Duodenal mucosa (tissue), 2 donors: ENCODE results near the gene THUMPD3.

ENCODE experiments used
- H3K27ac ChIP-seq: one replicate; pipeline ENCODE4 v1.7.0; 2013; ENCODE audit warnings: low read depth, low read length
- H3K27me3 ChIP-seq, 2 donors: one replicate each; pipeline ENCODE4 v1.7.0; 2013; ENCODE audit warnings: low read length in 2 of 2, control low read depth in 1 of 2; ENCODE audit not compliant: insufficient read depth in 2 of 2, control insufficient read depth in 1 of 2
- H3K36me3 ChIP-seq, 2 donors: one replicate each; pipeline ENCODE4 v1.7.0; 2013; ENCODE audit warnings: low read length in 2 of 2, control low read depth in 1 of 2; ENCODE audit not compliant: insufficient read depth in 2 of 2, control insufficient read depth in 1 of 2
- H3K4me1 ChIP-seq, 2 donors: one replicate each; pipeline ENCODE4 v1.7.0; 2013; ENCODE audit warnings: low read length in 2 of 2, control low read depth in 1 of 2; ENCODE audit not compliant: insufficient read depth in 2 of 2, control insufficient read depth in 1 of 2
- H3K4me3 ChIP-seq, 2 donors: one replicate each; pipeline ENCODE4 v1.7.0; 2013; ENCODE audit warnings: low read length in 2 of 2, low read depth in 1 of 2
- H3K9ac ChIP-seq, 2 donors: one replicate each; pipeline ENCODE4 v1.7.0; 2013; ENCODE audit warnings: low read length in 2 of 2, low read depth in 1 of 2
- H3K9me3 ChIP-seq, 2 donors: one replicate each; pipeline ENCODE4 v1.7.0; 2013; ENCODE audit warnings: low read length in 2 of 2, control low read depth in 1 of 2; ENCODE audit not compliant: control insufficient read depth in 1 of 2

Gene THUMPD3

DNA sequence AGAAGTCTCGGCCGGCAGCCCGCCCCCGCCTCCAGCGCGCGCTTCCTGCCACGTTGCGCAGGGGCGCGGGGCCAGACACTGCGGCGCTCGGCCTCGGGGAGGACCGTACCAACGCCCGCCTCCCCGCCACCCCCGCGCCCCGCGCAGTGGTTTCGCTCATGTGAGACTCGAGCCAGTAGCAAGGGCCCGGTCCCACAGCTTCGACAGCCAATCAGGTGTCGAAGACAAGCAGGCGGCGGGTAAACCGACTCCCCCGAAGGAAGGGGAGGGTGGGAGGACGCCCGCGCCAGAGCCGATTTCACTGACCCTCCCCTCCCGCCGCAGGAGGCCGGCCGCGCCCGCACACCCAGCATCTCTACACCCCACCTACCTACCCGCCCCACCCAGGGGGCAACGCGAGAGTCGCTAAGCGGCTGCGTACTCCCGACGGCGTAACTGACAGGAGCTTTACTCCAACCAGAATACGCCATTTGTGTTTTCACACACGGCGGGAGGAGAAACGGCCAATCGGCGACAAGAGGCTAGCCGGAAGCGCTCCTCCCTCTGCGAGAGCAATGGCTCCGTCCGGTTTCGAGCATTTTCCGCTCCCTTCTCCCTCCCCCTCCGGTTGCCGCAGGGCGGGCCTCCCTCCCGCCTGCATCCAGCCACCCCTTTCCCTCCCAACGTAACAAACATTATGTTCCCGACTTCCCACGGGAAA, 33.9 kb downstream of the THUMPD3 start:
- Histone ChIP-seq H3K27me3 (no peaks in the 10 kb centered on the region), H3K4me3 (peak overlapping the region; percentile 88), H3K27ac (peak overlapping the region; percentile 98), H3K4me1 (peaks cover 53 to 55% of the 10 kb centered on the region in 2 donors), H3K9me3 (no peaks in the 10 kb centered on the region), H3K9ac (peak overlapping the region; percentile 68 to 92), H3K36me3 (peaks cover 0 to 12% of the 10 kb centered on the region in 2 donors)

DNA sequence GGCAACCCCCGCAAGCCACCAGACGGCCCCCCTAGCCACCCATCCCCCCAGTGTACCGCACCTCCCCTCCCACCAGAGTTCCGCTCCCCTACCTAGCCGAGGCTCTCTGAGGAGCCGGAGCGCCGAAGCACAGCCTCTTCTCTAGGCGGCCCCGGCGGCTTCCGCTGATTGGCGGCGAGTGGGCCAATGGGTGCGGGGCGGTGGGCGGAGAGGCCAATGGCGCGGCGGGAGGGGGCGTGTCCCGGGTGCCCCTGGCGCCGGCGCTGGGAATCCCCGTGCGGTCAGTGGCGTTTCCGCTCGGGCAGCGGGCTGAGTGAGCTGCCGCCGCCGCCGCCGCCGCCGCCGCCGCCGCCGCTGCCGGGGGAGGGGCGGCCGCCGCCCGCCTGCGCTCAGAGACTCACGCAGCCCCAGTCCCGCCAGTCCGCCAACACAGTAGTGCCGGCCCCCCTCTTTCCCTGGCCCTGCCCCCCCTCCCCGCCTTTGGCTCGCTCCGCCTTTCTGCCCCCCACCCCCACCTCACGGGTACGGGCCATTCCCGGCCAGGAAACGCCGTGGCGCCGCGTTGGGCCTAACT, 34.6 kb downstream of the THUMPD3 start, which contains the start of gene SETD5:
SETD5 (plus strand) TSS at position 284 of the 574 bp plus-strand sequence. CDS start 31,324 bp downstream, outside the sequence.
- Histone ChIP-seq H3K4me1 (peaks cover 53 to 57% of the 10 kb centered on the region in 2 donors), H3K4me3 (peak within 1 kb of the TSS; percentile 89 to 91), H3K9me3 (no peaks in the 10 kb centered on the region), H3K36me3 (peaks cover 0 to 12% of the 10 kb centered on the region in 2 donors), H3K27ac (peak within 1 kb of the TSS; percentile 98), H3K27me3 (no peaks in the 10 kb centered on the region), H3K9ac (peak within 1 kb of the TSS; percentile 89 to 99)

DNA sequence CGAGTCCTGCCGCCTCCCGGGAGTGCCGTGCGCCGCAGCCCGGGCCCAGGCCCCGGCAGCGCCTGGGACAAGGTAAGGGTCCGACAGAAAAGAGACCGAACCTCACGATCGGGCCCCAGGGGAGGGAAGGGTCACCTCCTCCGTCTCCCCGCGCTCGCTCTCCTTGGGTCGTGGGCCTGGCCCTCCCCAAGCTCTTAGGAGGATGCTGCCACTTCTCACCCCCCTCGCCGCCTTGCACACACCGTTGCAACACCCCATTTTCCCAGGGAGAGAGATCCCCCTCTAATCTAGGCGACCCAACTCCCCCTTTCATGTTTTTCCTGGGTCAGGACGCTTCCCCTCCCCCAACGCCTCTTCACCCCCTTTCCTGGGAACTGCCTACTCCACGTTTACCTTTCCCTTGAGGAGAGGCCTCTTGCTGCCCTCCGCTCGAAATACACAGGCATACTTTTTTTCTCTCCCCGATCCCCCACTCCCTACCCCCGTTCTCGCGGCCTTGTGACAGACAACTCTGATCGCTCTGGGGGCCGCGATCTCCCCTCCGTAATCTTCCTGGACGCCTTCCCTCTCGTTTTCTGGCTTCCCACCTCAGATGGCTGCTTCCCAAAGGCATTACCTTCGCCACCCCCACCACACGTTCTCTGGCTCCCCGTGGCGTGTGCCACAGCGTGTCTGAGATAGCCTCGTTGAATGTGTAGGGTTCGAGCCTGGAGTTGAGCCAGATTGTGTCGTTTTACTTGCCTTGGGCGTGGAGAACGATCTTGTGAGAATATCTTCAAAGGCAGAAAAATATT, 35.2 kb downstream of the THUMPD3 start:
- peak overlapping the region; percentile 89 to 99 for H3K9ac ChIP-seq
- H3K36me3 ChIP-seq = peaks cover 0 to 12% of the 10 kb centered on the region in 2 donors
- peak overlapping the region; percentile 89 to 91 for H3K4me3 ChIP-seq
- H3K9me3 ChIP-seq = no peaks in the 10 kb centered on the region
- peaks cover 55 to 57% of the 10 kb centered on the region in 2 donors for H3K4me1 ChIP-seq
- peak overlapping the region; percentile 98 for H3K27ac ChIP-seq
- no peaks in the 10 kb centered on the region for H3K27me3 ChIP-seq

DNA sequence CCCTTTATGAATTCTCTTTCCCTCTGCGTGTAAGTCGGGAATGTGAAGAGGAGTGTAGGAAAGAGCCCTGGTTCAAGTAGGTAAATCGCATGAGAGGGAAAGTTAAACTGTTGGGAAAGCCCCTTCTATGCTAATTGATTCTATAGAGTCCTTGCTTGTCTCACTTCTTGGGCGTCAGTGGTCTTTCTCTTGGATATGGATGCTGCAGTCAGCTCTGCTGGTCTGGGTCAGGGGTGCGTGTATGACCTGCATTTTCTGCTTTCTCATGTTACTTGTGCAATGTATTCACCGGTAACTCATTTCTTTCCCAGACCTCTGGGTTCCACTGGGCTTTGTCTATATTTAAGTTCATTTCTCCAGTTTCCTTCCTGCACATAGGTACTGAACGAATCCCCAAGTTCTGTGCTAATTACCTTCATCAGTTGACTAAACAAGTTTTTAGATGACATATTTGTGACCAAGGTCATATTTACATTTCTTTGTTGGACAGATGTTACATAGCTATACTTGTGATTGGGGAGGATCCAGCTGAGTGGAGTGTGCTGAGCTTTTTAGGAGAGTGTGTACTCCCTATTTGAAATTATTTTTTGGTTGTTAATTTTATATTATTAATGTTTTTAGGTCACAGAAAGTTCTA, 36.0 kb downstream of the THUMPD3 start:
- Histone ChIP-seq H3K9ac (peak overlapping the region; percentile 89 to 99), H3K36me3 (peaks cover 0 to 8% of the 10 kb centered on the region in 2 donors), H3K4me1 (peaks cover 60 to 61% of the 10 kb centered on the region in 2 donors), H3K9me3 (no peaks in the 10 kb centered on the region), H3K4me3 (peak overlapping the region; percentile 89 to 91), H3K27ac (peak overlapping the region; percentile 98), H3K27me3 (no peaks in the 10 kb centered on the region)

DNA sequence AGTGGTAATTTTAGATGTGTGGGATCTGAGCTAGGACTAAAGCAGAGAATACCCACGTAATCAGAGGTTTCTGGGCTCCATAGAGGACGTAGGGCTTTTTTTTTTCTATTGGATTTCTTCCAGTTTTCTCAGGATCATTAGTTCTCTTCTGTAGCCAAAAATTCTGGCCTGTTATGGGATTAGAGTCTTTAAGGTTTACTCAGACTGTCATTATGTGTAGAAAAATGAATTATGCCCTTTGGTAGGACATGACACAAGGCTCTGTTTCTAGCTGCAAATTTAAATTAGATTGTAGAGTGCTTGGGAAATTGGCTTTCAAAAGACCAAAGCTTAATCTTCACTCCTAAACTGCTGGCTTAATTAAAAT, 36.5 kb downstream of the THUMPD3 start:
- H3K27me3 ChIP-seq = no peaks in the 10 kb centered on the region
- peak overlapping the region; percentile 98 for H3K27ac ChIP-seq
- peak overlapping the region; percentile 89 to 91 for H3K4me3 ChIP-seq
- peak overlapping the region; percentile 58 to 99 for H3K9ac ChIP-seq
- H3K4me1 ChIP-seq = peaks cover 60% of the 10 kb centered on the region in 2 donors
- no peaks in the 10 kb centered on the region for H3K9me3 ChIP-seq
- H3K36me3 ChIP-seq = peaks cover 0 to 7% of the 10 kb centered on the region in 2 donors

DNA sequence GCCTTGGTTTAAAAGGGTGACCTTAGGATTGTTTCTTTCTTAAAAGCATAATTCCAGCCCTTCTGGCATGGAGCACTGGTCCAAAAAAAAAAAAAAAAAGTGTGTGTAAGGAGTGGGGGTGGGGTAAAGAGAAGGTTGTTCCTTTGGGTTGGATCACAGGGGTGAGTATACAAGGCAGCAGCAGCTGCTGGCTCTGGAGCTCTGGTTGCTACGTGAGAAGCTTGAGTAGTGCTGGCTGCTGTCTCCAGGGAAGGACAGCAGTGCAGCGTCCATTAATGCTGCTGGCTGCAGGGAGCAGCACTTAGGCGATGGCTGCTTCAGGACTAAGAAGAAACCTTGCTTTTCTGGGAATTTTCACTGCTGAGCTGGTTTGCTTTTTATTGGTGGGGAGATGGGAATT, 36.9 kb downstream of the THUMPD3 start:
- Histone ChIP-seq H3K36me3 (peaks cover 0 to 2% of the 10 kb centered on the region in 2 donors), H3K27ac (peak overlapping the region; percentile 98), H3K4me1 (peaks cover 60% of the 10 kb centered on the region in 2 donors), H3K9ac (peak overlapping the region; percentile 58 to 99), H3K9me3 (no peaks in the 10 kb centered on the region), H3K4me3 (peak overlapping the region; percentile 89 to 91), H3K27me3 (no peaks in the 10 kb centered on the region)

DNA sequence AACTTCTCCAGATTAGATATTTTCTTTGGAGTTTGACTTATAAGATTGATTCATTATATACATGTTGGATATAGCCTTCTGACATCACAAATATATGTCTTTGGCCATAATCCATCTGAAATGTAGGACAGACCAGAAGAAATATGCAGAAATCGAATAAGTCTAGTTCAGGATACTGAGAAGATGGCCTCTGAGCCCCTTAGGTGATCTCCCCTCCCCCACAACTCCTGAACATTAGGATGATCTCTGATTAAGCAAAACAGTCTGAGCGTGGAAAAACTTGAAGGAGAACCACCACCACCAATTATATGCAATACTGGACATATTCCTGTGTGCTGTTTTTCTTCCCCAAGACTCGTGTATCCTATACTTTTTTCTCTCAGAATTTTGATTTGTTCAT, 37.8 kb downstream of the THUMPD3 start:
- Histone ChIP-seq H3K4me3 (peak overlapping the region; percentile 3 to 37), H3K4me1 (peaks cover 60% of the 10 kb centered on the region in 2 donors), H3K27me3 (no peaks in the 10 kb centered on the region), H3K27ac (no peak overlapping the region), H3K9me3 (no peaks in the 10 kb centered on the region), H3K9ac (no peak overlapping the region), H3K36me3 (no peaks in the 10 kb centered on the region)

DNA sequence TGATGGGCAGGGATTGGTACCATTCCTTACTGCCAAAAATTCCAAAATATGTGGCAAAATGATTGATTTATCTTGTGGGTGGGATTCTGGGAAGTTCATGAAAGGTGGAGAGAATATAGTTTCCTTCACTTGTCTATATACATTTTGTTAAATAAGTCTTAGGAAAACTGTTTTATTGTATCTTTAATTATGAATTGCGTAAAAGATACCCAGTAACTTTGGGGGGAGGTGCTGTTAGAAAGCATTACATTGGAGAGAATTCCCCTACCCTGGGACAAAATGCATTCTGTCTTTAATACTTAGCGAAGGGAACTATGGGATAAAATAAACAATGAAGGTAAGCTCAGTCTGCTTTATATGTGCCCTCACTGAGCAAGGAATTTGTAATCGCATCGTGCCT, 39.1 kb downstream of the THUMPD3 start:
- Histone ChIP-seq H3K4me3 (peak overlapping the region; percentile 47 to 52), H3K27ac (peak overlapping the region; percentile 26), H3K9me3 (no peaks in the 10 kb centered on the region), H3K36me3 (no peaks in the 10 kb centered on the region), H3K4me1 (peaks cover 62 to 64% of the 10 kb centered on the region in 2 donors), H3K9ac (peak overlapping the region; percentile 21 to 22), H3K27me3 (no peaks in the 10 kb centered on the region)

DNA sequence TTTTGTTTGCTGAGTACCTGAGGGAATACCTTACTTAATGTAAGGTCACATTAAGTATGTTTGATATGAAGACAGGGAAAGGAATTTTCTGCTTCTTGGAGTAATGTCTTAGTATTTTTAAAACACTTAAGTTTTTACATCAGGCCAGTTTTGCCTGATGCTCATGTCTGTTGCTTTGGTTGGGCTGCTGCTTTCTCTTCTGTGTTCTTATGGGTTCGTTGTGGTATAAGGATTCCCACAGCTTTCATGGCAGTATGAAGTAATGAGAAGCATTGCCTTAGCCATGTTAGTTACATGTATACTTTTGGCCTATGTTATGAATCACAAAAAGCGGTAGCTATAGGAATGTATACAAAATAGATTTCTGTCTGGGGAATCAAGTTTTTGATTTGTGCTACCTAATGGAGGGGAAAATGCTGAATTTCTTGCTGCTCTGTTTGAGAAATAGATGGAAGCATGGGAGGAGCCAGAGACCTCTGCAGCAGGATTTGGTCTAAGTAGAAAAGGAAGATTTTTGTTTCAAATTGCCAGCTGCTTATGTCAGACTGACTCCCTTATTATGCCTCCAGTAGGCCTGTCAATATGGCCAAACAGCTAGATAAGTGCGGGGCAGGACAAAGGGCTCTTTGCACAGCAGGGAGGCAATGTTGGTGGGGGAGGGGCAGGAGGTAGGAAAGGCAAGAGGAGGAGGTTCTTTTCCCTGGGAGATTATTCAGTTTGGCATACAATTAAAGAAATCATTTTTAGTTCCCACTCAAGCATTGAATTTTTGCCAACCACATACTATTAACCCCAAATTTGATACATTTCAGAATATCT, 39.8 kb downstream of the THUMPD3 start:
- Histone ChIP-seq H3K4me1 (peaks cover 62 to 64% of the 10 kb centered on the region in 2 donors), H3K9me3 (no peaks in the 10 kb centered on the region), H3K27ac (peak overlapping the region; percentile 26), H3K36me3 (no peaks in the 10 kb centered on the region), H3K9ac (peak overlapping the region; percentile 21 to 22), H3K4me3 (peak overlapping the region; percentile 47 to 52), H3K27me3 (no peaks in the 10 kb centered on the region)
